Activated T-helper 17 cell treated with anti-CD3 and anti-CD28 coated beads, Interleukin-2, amount 50 U/mL, for 72 hours (primary cell): ENCODE data around the gene BMERB1. TPM values are rescaled to one million over a fixed set of nuclear protein-coding genes. Genes with fewer than 3 reads are reported as not detected.

Source experiments
- ATAC-seq: fragments of 150-1000 bp; cut with Tn5 transposase; replicated peaks from 2 replicates; pipeline ENCODE4 v1.10.0; 2021; ENCODE audit warnings: mild to moderate bottlenecking, moderate library complexity
- H3K27ac Mint-ChIP-seq: one replicate; pipeline ENCODE4 v1.8.0; 2022; ENCODE audit warnings: mixed read lengths
- H3K27me3 Mint-ChIP-seq: one replicate; pipeline ENCODE4 v1.8.0; 2022; ENCODE audit warnings: mixed read lengths
- H3K36me3 Mint-ChIP-seq: one replicate; pipeline ENCODE4 v1.8.0; 2022; ENCODE audit warnings: low read depth, mild to moderate bottlenecking, mixed read lengths
- H3K4me1 Mint-ChIP-seq: one replicate; pipeline ENCODE4 v1.8.0; 2022; ENCODE audit warnings: mixed read lengths
- H3K4me3 Mint-ChIP-seq: one replicate; pipeline ENCODE4 v1.8.0; 2022; ENCODE audit warnings: mild to moderate bottlenecking, mixed read lengths
- H3K9me3 Mint-ChIP-seq: one replicate; pipeline ENCODE4 v1.8.0; 2022; ENCODE audit warnings: mixed read lengths
- total RNA-seq, 2 donors: library from RNA; stranded (reverse); gene quantifications; one replicate each; pipeline ENCODE4 v1.2.3, GENCODE V29; 2022

BMERB1 gene
- total RNA-seq, 2 donors from 2014 or later: 7.0 to 19.3 TPM

GRCh38 chr16:15524966-15525365 lies 90.6 kb downstream of the BMERB1 start:
- no peak for ATAC-seq

GRCh38 chr16:15526097-15526496 lies 91.7 kb downstream of the BMERB1 start:
- Mint-ChIP-seq H3K4me3 (no peak overlapping the region), H3K9me3 (no peaks in the 10 kb centered on the region), H3K36me3 (no peaks in the 10 kb centered on the region), H3K27ac (no peak overlapping the region), H3K27me3 (no peaks in the 10 kb centered on the region), H3K4me1 (peaks cover 11% of the 10 kb centered on the region)
- no peak for ATAC-seq

More at GRCh38 chr16:15524966-15525365, 90.6 kb downstream of the BMERB1 start:
- H3K36me3 Mint-ChIP-seq: no peaks in the 10 kb centered on the region
- H3K27ac Mint-ChIP-seq: no peak overlapping the region
- H3K9me3 Mint-ChIP-seq: no peaks in the 10 kb centered on the region
- H3K4me3 Mint-ChIP-seq: no peak overlapping the region
- no peaks in the 10 kb centered on the region for H3K27me3 Mint-ChIP-seq
- peaks cover 11% of the 10 kb centered on the region for H3K4me1 Mint-ChIP-seq

GRCh38 chr16:15526731-15527130 lies 92.3 kb downstream of the BMERB1 start:
- Mint-ChIP-seq H3K27me3 (no peaks in the 10 kb centered on the region), H3K9me3 (no peaks in the 10 kb centered on the region), H3K4me3 (no peak overlapping the region), H3K36me3 (no peaks in the 10 kb centered on the region), H3K27ac (no peak overlapping the region), H3K4me1 (peaks cover 11% of the 10 kb centered on the region)
- ATAC-seq: no peak

GRCh38 chr16:15529673-15530072 lies 95.3 kb downstream of the BMERB1 start:
- no peaks in the 10 kb centered on the region for H3K9me3 Mint-ChIP-seq
- no peaks in the 10 kb centered on the region for H3K27me3 Mint-ChIP-seq
- no peaks in the 10 kb centered on the region for H3K4me1 Mint-ChIP-seq
- H3K4me3 Mint-ChIP-seq: no peak overlapping the region
- H3K27ac Mint-ChIP-seq: no peak overlapping the region
- no peak for ATAC-seq
- no peaks in the 10 kb centered on the region for H3K36me3 Mint-ChIP-seq

- ATAC-seq: no peak
- H3K27ac Mint-ChIP-seq: no peak overlapping the region
- no peak overlapping the region for H3K4me3 Mint-ChIP-seq
- no peaks in the 10 kb centered on the region for H3K27me3 Mint-ChIP-seq
- no peaks in the 10 kb centered on the region for H3K36me3 Mint-ChIP-seq
- no peaks in the 10 kb centered on the region for H3K4me1 Mint-ChIP-seq
- H3K9me3 Mint-ChIP-seq: no peaks in the 10 kb centered on the region
Measured at GRCh38 chr16:15530085-15530484, 95.7 kb downstream of the BMERB1 start.

- no peaks in the 10 kb centered on the region for H3K27me3 Mint-ChIP-seq
- H3K36me3 Mint-ChIP-seq: no peaks in the 10 kb centered on the region
- H3K4me3 Mint-ChIP-seq: no peak overlapping the region
- ATAC-seq: no peak
- H3K27ac Mint-ChIP-seq: no peak overlapping the region
- H3K4me1 Mint-ChIP-seq: peaks cover 8% of the 10 kb centered on the region
- H3K9me3 Mint-ChIP-seq: no peaks in the 10 kb centered on the region
Measured at GRCh38 chr16:15532825-15533224, 98.4 kb downstream of the BMERB1 start.

- Mint-ChIP-seq H3K36me3 (no peaks in the 10 kb centered on the region), H3K27me3 (no peaks in the 10 kb centered on the region), H3K4me3 (no peak overlapping the region), H3K27ac (no peak overlapping the region), H3K4me1 (peaks cover 8% of the 10 kb centered on the region), H3K9me3 (no peaks in the 10 kb centered on the region)
- no peak for ATAC-seq
Measured at GRCh38 chr16:15533386-15533785, 99.0 kb downstream of the BMERB1 start.

GRCh38 chr16:15535772-15536171 lies 101.4 kb downstream of the BMERB1 start:
- Mint-ChIP-seq H3K4me3 (peak overlapping the region; percentile 26), H3K9me3 (no peaks in the 10 kb centered on the region), H3K36me3 (no peaks in the 10 kb centered on the region), H3K27me3 (no peaks in the 10 kb centered on the region), H3K4me1 (peaks cover 8% of the 10 kb centered on the region), H3K27ac (peak overlapping the region; percentile 50)
- peak; percentile 75 for ATAC-seq

- Mint-ChIP-seq H3K27ac (no peak overlapping the region), H3K27me3 (no peaks in the 10 kb centered on the region), H3K4me3 (no peak overlapping the region), H3K4me1 (peaks cover 8% of the 10 kb centered on the region), H3K36me3 (no peaks in the 10 kb centered on the region), H3K9me3 (no peaks in the 10 kb centered on the region)
- no peak for ATAC-seq
Measured at GRCh38 chr16:15536843-15537242, 102.5 kb downstream of the BMERB1 start.

- Mint-ChIP-seq H3K9me3 (no peaks in the 10 kb centered on the region), H3K36me3 (no peaks in the 10 kb centered on the region), H3K4me3 (no peak overlapping the region), H3K27me3 (no peaks in the 10 kb centered on the region), H3K4me1 (peaks cover 8% of the 10 kb centered on the region), H3K27ac (no peak overlapping the region)
- ATAC-seq: no peak
Measured at GRCh38 chr16:15538507-15538906, 104.1 kb downstream of the BMERB1 start.

- H3K9me3 Mint-ChIP-seq: no peaks in the 10 kb centered on the region
- H3K27ac Mint-ChIP-seq: no peak overlapping the region
- H3K4me3 Mint-ChIP-seq: no peak overlapping the region
- no peaks in the 10 kb centered on the region for H3K36me3 Mint-ChIP-seq
- no peak for ATAC-seq
- H3K4me1 Mint-ChIP-seq: peaks cover 8% of the 10 kb centered on the region
- no peaks in the 10 kb centered on the region for H3K27me3 Mint-ChIP-seq
Measured at GRCh38 chr16:15539197-15539596, 104.8 kb downstream of the BMERB1 start.

GRCh38 chr16:15542261-15542660 lies 107.9 kb downstream of the BMERB1 start:
- no peak for ATAC-seq
- no peak overlapping the region for H3K27ac Mint-ChIP-seq
- H3K4me3 Mint-ChIP-seq: no peak overlapping the region
- H3K36me3 Mint-ChIP-seq: no peaks in the 10 kb centered on the region
- H3K9me3 Mint-ChIP-seq: no peaks in the 10 kb centered on the region
- H3K4me1 Mint-ChIP-seq: no peaks in the 10 kb centered on the region
- no peaks in the 10 kb centered on the region for H3K27me3 Mint-ChIP-seq

GRCh38 chr16:15542734-15543347 lies 108.5 kb downstream of the BMERB1 start:
- Mint-ChIP-seq H3K4me1 (no peaks in the 10 kb centered on the region), H3K9me3 (no peaks in the 10 kb centered on the region), H3K27me3 (no peaks in the 10 kb centered on the region), H3K36me3 (no peaks in the 10 kb centered on the region), H3K27ac (no peak overlapping the region), H3K4me3 (no peak overlapping the region)
- no peak for ATAC-seq

GRCh38 chr16:15544405-15544804 lies 110.0 kb downstream of the BMERB1 start:
- Mint-ChIP-seq H3K27me3 (no peaks in the 10 kb centered on the region), H3K4me1 (no peaks in the 10 kb centered on the region), H3K4me3 (no peak overlapping the region), H3K27ac (no peak overlapping the region), H3K36me3 (no peaks in the 10 kb centered on the region), H3K9me3 (no peaks in the 10 kb centered on the region)
- no peak for ATAC-seq

- Mint-ChIP-seq H3K36me3 (no peaks in the 10 kb centered on the region), H3K27ac (peak overlapping the region; percentile 41), H3K4me3 (no peak overlapping the region), H3K9me3 (no peaks in the 10 kb centered on the region), H3K27me3 (no peaks in the 10 kb centered on the region), H3K4me1 (peaks cover under 1% of the 10 kb centered on the region)
- no peak for ATAC-seq
Measured at GRCh38 chr16:15545544-15545943, 111.2 kb downstream of the BMERB1 start.
